Islet of Langerhans (tissue), 1 donor: ENCODE measurements around the gene ZNF253.
"Not testable (repeated sequence)": the region's sequence is repeated elsewhere in the genome, so short reads cannot be mapped to it uniquely, and the experiment has no call there.

Experiments
- FAIRE-seq: peaks from one replicate; lab custom pipeline; 2011; peaks lifted over from hg19 to GRCh38; lab: Jason Lieb, UNC

Gene ZNF253

DNA sequence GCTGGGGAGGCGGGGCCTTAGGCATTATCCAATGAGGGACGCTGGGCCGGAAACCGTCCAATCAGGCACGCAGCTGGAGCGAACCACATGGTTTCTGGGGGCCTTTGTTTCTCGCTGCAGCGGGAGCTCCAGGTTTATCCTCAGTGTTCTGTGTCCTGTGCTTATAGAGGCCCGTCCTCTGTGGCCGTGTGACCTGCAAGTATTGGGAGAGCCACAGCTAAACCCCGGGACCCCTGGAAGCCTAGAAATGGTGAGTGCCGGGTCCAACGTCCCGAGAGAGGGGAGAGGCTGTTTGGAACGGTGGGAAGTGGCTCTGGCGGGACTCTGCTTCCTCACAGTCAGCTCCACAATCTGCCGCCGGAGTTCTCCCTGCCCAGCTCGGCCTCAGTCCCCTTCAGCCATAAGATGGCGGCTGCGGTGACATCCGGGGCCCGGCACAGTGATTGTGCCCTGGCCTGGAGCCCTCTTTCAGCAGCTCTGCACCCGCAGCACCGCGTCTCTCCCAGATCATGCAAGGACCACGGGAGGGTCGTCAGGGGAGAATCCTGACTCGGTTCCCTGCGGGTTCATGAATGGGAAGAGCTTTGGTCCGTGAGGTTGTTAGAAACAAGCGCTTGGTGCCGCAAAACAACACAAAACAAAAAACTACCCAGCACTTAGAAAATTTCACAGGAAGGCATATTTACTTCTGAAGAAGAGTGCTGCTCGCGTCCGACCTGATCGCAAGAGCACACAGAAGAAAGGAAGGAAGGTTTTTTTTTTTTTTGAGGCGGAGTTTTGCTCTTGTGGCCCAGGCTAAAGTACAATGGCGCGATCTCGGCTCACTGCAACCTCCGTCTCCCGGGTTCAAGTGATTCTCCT, at the start of gene ZNF253:
ZNF253 (plus strand) TSS at position 133 of the 861 bp plus-strand sequence; CDS start at position 248, 115 bp downstream.
- peak; percentile 91 for FAIRE-seq

DNA sequence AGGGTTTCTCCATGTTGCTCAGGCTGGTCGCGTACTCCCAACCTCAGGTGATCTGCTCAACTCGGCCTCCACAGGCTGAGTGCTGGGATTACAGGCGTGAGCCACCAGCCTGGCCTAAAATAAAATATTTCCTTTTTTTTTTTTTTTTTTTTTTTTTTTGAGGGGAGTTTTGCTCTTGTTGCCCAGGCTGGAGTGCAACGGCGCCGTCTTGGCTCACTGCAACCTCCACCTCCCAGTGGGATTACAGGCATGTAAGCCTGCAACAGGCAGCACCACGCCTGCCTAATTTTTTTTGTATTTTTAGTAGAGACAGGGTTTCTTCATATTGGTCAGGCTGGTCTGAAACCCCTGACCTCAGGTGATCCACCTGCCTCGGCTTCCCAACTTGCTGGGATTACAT, 49.0 kb upstream of the ZNF253 start:
- no peak for FAIRE-seq

DNA sequence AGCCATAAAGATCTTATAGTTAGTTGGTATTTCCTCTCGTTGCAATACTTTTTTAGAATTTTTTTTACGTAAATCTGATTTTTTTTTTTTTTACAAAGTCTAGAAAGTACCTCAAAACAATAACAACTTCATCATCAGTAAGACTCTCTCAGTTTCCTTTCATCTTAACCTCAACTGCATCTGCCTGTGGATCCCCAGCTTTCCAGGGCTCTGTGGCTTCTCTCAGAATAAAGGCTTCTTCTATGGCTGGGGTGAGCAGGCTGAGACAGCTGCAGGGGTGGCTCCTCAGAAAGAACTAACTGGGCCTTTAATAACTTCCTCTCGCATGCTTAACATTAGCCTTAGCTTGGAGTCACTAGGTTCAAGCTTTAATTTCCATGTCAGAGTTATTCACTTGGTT, 48.3 kb upstream of the ZNF253 start:
- FAIRE-seq: no peak

DNA sequence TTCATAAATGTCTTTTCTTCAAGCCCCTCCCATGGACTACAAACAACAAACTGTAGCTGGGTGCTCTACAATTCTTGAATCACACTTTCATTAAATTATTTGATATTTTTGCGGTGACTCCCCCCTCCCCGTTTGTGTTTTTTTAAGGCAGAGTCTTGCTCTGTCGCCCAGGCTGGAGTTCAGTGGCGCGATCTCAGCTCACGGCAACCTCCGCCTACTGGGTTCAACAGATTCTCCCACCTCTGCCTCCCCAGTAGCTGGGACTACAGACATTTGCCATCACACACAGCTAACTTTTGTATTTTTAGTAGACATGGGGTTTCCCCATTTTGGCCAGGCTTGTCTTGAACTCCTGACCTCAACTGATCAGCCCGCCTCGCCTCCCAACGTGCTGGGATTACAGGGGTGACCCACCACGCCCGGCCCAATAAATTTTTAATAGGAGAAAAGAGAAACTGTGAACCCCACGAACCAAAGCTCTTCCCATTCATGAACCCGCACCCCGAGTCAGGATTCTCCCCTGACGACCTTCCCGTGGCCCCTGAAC, 44.8 kb upstream of the ZNF253 start:
- FAIRE-seq: no peak

DNA sequence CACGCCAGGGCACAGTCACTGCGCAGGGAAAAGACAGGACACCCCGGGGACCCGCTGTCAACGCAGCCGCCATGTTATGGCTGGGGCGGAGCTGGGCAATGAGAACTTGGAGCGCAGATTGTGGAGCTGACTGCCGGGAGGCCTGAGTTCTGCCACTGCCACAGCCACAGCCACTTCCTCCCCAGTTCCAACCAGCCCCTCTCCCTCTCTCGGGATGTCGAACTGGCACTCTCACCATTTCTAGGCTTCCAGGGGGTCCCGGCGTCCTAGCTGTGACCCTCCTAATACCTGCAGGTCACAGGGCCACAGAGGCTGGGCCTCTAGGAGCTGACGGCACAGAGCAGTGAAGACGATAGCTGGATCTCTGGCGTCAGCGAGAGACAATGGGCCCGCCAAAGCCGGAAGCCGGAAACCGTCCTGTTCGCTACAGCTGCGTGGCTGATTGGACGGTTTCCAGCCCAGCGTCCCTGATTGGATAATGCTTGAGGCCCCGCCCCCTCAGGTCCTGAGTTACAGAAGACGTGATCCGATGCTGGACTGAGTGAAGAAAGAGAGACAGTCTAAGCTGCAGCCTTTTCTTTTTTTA, 44.2 kb upstream of the ZNF253 start, which contains the start of gene ZNF506:
ZNF506 (minus strand) TSS at position 385 of the 586 bp plus-strand sequence; CDS start at position 238, 147 bp downstream.
- peak; percentile 96 for FAIRE-seq

DNA sequence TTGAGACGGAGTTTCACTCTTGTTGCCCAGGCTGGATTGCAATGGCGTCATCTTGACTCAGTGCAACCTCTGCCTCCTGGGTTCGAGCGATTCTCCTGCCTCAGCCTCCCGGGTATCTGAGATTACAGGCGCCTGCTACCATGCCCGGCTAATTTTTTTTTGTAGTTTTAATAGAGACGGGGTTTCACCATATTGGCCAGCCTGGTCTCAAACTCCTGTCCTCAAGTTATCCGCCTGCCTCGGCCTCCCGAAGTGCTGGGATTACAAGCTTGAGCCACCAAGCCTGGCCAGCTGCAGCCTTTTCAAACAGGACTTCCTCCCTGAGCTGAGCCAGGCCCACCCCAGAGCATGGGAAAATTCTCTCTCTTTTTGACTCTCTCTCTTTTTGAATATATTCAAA, 43.7 kb upstream of the ZNF253 start:
- FAIRE-seq: not testable (repeated sequence)

DNA sequence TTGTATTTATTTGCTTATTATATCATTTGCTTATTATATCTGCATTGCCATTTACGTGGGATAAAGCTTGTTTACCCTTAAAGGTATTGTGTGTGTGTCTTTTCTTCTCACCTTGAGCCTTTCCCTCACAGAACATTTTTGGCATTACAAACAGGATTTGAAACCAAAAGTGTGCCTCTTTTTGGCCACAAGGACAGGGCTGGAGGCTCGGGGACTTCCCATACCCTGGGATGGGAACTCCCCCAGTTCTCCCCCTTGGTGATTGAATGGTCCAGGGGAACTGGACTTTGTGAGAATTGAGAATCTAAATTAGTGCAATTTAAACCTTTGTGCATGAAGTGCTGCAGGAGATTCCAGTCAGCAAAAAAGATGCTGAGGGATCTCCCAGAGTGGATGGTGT, 41.8 kb upstream of the ZNF253 start:
- FAIRE-seq: no peak

DNA sequence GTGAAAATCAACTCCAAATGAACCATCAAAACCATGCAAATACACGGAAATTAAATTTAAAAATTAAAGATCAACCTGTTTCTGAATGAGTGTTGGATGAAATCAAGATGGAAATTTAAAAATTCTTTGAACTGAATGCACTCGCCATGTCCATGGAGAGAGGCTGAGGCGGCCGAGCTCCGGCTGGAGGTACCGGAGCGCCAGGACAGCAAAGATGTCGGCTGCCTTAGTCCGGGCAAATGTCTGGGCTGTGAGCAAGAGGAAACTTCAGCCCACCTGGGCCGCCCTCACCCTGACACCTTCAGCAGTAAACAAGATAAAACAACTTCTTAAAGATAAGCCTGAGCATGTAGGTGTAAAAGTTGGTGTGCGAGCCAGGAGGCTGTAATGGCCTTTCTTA, 38.8 kb upstream of the ZNF253 start:
- no peak for FAIRE-seq

DNA sequence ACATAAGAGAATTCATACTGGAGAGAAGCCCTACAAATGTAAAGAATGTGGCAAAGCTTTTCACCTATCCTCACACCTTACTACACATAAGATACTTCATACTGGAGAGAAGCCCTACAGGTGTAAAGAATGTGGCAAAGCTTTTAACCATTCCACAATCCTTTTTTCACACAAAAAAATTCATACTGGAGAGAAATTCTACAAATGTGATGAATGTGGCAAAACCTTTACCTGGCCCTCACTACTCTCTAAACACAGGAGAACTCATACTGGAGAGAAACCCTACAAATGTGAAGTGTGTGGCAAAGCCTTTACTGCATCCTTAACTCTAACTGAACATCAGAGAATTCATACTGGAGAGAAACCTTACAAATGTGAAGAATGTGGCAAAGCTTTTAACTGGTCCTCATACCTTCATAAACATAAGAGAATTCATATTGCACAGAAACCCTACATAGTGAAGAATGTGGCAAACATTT, 30.1 kb upstream of the ZNF253 start:
- no peak for FAIRE-seq

DNA sequence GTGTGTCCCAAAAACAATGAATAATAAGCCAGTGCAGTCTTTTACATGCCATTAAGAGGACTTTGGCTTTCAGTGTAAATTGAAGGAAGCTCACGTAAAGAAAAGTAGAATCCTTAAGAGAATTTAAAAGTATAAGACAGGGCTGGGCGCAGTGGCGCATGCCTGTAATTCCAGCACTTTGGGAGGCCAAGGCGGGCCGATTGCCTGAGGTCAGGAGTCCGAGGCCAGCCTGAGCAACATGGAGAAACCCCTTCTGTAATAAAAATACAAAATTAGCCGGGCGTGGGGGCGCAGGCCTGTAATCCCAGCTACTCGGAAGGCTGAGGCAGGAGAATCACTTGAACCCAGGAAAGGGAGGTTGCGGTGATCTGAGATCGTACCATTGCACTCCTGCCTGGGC, 17.9 kb upstream of the ZNF253 start:
- no peak for FAIRE-seq

DNA sequence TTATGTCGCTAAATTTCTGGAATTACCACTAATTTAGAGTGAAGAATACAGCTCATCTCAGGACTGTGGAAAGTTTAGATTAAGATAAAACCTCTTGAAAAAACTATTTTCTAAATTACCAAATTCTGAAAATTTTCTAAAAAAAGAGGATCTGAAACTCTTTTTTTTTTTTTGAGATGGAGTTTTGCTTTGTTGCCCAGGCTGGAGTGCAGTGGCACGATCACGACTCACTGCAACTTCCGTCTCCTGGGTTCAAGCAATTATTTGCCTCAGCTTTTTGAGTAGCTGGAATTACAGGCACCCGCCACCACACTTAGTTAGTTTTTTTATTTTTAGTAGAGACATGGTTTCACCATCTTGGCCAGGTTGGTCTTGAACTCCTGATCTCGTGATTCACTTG, 16.6 kb upstream of the ZNF253 start:
- FAIRE-seq: no peak

DNA sequence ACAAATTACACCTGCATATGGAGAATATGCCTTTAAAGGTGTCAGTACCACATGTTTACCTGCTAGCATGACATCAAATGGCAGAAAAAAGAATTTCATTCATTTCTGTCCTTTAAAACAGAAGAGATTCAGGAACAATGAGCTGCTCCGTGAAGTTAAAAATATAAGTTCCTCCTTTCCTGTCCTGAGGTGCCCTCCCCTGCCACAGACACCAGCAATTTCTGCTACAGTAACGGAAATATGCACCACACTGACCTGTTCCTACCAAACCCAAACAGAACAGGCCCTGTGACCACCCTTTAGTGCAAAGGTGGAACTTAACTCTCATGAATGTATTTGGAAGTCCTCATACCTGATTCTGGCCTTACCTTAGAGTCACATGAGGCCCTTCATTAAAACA, 13.9 kb upstream of the ZNF253 start:
- not testable (repeated sequence) for FAIRE-seq

DNA sequence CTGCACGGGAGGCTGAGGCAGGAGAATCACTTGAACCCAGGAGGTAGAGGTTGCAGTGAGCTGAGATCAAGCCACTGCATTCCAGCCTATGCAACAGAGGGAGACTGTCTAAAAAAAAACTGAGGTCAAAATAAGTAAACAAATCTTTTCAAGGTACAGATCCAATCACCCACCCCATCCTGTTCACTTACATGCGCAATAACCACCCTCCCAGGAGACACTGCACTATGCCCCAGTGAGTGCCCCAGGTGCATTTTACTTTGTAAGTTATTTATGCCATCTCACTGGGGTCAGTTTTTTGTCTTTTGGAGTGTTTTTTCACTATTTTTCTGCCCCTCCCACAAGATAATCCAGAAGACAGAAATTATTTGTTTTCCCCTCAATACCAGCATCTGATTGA, 6.9 kb upstream of the ZNF253 start:
- no peak for FAIRE-seq

DNA sequence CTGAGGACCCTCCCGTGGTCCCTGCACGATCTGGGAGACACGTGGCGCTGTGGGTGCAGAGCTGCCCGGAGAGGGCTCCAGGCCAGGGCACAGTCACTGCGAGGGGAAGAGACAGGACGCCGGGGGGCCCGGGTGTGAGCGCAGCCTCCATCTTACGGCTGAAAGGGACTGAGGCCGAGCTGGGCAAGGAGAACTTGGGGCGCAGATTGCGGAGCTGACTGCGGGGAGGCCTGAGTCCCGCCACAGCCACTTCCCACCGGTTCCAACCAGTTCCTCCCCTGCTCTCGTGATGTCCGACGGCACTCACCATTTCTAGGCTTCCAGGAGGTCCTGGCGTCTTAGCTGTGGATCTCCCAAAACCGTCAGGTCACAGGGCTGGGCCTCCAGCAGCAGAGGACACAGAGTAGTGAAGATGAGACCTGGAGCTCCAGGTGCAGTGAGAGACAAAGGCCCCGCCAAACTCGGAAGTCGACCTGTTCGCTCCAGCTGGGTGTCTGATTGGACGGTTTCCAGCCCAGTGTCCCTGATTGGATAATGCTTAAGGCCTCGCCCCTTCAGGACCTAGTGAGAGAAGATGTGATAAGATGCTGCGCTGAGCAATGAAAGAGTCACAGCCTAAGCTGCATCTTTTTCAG, 4.8 kb upstream of the ZNF253 start:
- no peak for FAIRE-seq

DNA sequence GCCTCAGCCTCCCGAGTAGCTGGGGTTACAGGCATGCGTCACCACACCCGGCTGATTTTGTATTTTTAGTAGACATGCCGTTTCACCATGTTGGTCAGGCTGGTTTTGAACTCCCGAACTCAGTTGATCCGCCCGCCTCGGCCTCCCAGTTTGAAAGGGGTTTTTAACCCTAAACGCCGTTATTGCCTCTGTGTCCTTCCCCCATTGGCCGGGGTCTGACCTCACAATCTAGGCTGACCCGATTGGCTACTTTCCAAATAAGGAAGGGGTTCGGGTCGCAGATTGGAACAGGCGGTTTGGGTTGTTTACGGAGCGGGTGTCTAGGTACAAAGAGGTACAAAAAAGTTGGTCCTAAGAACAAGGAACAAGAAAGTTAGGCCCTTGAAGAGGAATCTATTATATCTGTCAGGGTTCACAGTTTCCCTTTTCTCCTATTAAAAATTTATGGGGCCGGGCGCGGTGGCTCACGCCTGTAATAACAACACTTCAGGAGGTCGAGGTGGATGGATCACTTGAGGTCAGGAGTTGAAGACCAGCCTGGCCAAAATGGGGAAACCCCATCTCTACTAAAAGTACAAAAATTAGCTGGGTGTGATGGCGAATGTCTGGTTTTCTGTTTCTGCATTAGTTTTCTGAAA, 1.0 kb downstream of the ZNF253 start:
- no peak for FAIRE-seq

DNA sequence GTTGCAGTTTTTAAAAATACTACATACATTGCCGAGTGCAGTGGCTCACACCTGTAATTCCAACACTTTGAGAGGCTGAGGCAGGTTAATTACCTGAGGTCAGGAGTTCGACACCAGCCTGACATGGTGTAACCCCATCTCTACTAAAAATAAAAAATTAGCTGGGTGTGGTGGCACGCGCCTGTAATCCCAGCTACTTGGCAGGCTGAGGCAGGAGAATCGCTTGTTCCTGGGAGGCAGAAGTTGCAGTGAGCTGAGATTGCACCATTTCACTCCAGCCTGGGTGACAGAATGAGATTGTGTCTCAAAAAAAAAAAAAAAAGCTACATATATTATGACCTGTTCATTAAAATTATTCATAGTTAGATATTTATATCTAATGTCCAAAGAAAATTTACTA, 4.4 kb downstream of the ZNF253 start:
- not testable (repeated sequence) for FAIRE-seq

DNA sequence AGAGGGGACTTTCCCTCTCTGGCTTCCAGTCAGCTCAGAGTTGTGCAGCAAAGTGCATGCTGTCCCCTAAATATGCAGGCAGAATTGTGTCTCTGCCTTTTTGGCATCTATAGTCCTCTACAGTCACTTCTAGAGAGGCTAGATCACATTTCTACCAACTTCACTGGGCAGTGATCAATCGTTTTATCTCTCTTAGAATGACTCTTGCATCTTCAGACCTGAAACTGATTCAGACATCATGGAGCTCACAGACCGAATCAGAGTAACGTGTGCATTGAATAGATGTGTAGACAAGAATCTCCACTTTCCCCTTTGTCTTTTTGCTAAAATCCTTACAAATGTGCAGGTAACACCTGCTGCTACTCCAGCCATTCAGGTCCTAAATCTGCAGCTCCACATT, 6.2 kb downstream of the ZNF253 start:
- FAIRE-seq: no peak

DNA sequence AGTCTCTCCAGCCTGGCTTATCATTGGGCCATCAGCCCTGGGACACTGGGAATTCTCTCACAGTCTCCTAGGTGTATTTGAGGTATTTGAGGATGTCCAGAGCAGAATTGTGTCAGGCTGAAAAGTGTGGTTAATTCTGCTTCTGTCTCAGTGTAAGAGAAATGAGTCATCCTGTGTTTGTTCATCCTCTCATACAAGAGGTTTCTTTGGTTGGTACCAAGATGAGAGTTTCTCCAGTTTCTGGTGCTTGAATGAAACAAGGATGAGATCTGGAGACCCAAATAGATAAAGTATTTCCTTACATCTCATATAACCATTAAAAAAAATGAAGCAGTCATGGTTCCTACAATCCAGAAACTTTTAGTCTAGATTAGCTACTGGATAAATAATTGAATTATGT, 7.7 kb downstream of the ZNF253 start:
- FAIRE-seq: no peak

DNA sequence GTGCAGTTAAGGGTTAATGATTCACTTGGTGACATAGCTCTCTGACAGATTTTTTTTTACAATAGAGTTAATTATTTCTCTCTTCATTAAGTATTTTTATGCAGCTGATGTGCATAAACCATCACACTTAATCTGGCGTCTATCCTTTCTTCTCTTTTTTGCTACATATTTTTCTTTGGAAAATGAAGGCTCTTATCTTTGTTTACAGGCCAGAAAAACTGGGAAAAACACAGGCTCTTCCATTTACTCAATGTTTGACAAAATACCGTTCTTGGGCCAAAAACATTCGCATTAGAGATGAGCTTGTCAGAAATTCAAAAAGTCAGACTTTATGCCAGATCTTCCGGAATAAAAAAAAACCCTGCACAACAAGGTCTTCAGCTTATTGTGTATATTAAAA, 12.0 kb downstream of the ZNF253 start:
- no peak for FAIRE-seq

DNA sequence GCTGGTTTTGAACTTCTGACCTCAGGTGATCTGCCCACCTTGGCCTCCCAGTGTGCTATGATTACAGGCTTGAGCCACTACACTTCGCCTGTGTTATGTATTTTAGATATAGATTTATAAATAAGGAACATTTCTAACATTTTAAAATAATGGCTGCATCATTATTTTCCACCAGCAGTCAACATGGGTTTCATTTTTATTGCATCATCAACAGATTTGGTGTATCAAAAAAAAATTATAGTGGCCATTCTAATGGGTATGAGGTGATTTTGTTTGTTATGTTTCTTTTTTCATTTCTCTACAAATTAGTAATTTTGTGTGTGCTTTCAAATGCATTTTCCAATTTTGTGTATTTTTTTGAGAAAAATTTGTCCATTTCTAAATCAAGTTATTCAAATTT, 18.9 kb downstream of the ZNF253 start:
- FAIRE-seq: no peak

DNA sequence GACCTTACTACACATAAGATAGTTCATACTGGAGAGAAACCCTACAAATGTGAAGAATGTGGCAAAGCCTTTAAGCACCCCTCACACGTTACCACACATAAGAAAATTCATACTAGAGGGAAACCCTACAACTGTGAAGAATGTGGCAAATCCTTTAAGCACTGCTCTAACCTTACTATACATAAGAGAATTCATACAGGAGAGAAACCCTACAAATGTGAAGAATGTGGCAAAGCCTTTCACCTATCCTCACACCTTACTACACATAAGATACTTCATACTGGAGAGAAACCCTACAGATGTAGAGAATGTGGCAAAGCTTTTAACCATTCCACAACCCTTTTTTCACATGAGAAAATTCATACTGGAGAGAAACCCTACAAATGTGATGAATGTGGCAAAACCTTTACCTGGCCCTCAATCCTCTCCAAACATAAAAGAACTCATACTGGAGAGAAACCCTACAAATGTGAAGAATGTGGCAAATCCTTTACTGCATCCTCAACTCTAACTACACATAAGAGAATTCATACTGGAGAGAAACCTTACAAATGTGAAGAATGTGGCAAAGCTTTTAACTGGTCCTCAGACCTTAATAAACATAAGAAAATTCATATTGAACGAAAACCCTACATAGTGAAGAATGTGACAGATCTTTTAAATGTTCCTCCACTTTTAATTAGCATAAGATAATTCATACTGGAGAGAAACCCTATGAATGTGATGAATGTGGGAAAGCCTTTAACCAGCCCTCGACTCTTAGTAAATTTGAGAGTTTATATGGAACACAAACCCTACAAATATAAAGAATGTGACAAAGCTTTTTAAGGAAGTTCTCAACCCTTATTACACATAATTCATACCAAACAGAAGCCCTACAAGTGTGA, 26.6 kb downstream of the ZNF253 start:
- peak; percentile 17 for FAIRE-seq
